Thyroid gland (tissue), 4 donors: Measurements from ENCODE around the gene SCD5. TPM values are rescaled to one million over a fixed set of nuclear protein-coding genes. Genes with fewer than 3 reads are reported as not detected.

Experiments used
- DNase-seq, 2 donors: peaks; one replicate each; pipeline ENCODE4 v3.0.0-alpha.2; 2019
- H3K27ac ChIP-seq, 3 donors: fragments of 200-600 bp; sonication (generic); 1 replicate in 2 of 3; 2 replicates in 1 of 3; pipeline ENCODE4 v1.5.1; 2016 to 2019; ENCODE audit warnings: mild to moderate bottlenecking in 1 of 3, moderate library complexity in 1 of 3
- H3K27me3 ChIP-seq: fragments of 200-600 bp; sonication (generic); one replicate; pipeline ENCODE4 v1.5.1; 2019
- H3K36me3 ChIP-seq, 2 donors: fragments of 200-600 bp; sonication (generic); one replicate each; pipeline ENCODE4 v1.5.1; 2016 to 2019
- H3K4me1 ChIP-seq, 2 donors: fragments of 200-600 bp; sonication (generic); one replicate each; pipeline ENCODE4 v1.5.1; 2017 to 2019
- H3K4me3 ChIP-seq, 3 donors: fragments of 200-600 bp; sonication (generic); replicated peaks in 1 of 3; 1 replicate in 2 of 3; 2 replicates in 1 of 3; pipeline ENCODE4 v1.5.1; 2016; ENCODE audit warnings: mild to moderate bottlenecking in 1 of 3
- H3K9me3 ChIP-seq: fragments of 200-600 bp; sonication (generic); one replicate; pipeline ENCODE4 v1.5.1; 2017
- CTCF ChIP-seq, 6 experiments: fragments of 200-600 bp in 3 of 6; fragments of 450-650 bp in 3 of 6; sonication (generic) in 3 of 6; IDR thresholded peaks; one replicate each; pipeline ENCODE4 v1.5.1; 2016 to 2019; ENCODE audit warnings: antibody characterized with exemption in 6 of 6, mild to moderate bottlenecking in 2 of 6, inconsistent platforms in 1 of 6, moderate library complexity in 1 of 6
- POLR2A ChIP-seq, 2 donors: fragments of 450-650 bp; IDR thresholded peaks; one replicate each; pipeline ENCODE4 v1.6.1; 2017; ENCODE audit warnings: antibody characterized with exemption in 2 of 2, mild to moderate bottlenecking in 2 of 2, moderate library complexity in 1 of 2
- WGBS, 2 donors: methylation state at CpG; one replicate each; pipeline ENCODE4 v1.1.5; 2017; 5-methylcytosine and 5-hydroxymethylcytosine counted together
- intact Hi-C: fragments of 100-400 bp; cut with DNase I; formaldehyde crosslinking; loops from one replicate; pipeline ENCODE4 v1.15.1; 2023
- total RNA-seq, 4 donors: library from RNA; depleted of rRNA; stranded (reverse); fragments of >200 nt; gene quantifications; one replicate each; pipeline ENCODE4 v1.2.3, GENCODE V29; 2016

Gene SCD5
- total RNA-seq, 4 donors from 2014 or later, result 47.0 to 96.4 (median 54.8) TPM

DNA sequence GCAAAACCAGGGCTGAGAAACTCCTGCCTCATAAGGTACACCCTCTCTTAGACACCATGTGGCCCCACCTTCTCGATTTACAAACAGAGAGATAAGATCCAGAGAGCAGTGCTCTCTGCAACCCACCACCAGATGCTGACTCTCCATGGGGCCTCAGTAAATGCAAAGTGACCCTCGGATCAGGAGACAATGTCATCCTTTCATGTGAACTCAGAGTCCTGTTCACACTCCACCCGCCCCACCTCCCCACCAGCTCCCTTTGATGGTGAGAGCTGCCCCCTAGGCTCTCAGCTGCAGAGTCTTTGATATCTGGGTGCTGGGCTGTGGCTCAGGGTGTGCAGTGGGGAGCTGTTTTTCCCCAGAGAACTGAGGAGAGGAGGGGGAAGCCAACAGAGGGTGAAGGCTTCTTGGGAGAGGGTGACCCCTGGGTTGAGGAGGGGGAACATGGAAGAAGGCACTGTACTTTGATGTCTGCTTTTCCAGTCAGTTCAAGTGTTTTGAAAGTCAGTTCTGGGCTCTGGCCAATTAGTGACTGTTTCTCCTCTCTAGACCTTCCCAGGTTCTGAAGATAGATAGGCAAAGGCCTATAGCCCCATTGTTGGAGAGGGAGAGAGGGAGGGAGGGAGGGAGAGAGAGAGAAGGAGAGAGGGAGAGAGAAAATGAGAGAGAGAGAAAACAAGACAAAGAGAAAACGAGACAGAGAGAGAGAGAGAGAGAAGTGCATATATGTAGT lies 88.2 kb downstream of the SCD5 start:
- intact Hi-C loops, result no loop called here
- TF ChIP-seq CTCF (IDR thresholded peaks at IDR 0.05) (no peak), POLR2A (IDR thresholded peaks at IDR 0.05) (no peak)
- no peaks in the 10 kb centered on the region for H3K27me3 ChIP-seq
- 45 to 60% methylated on average over 4 of the region's 4 CpGs for WGBS, 2 donors
- no peak for DNase-seq
- H3K4me3 ChIP-seq, result no peak overlapping the region
- H3K4me1 ChIP-seq, result peaks cover 26 to 30% of the 10 kb centered on the region in 2 donors
- peak overlapping the region; percentile 26 to 68 (median 47) for H3K27ac ChIP-seq
- H3K36me3 ChIP-seq, result no peaks in the 10 kb centered on the region
- H3K9me3 ChIP-seq, result no peaks in the 10 kb centered on the region

- 90 to 95% methylated on average over 1 of the region's 1 CpG for WGBS, 2 donors
- DNase-seq, result no peak
- Histone ChIP-seq H3K4me3 (no peak overlapping the region), H3K9me3 (no peaks in the 10 kb centered on the region), H3K4me1 (peaks cover 21% of the 10 kb centered on the region in 2 donors), H3K36me3 (no peaks in the 10 kb centered on the region), H3K27me3 (no peaks in the 10 kb centered on the region), H3K27ac (no peak overlapping the region)
- intact Hi-C loops, result no loop called here
- TF ChIP-seq POLR2A (IDR thresholded peaks at IDR 0.05), result no peak
- no peak for TF ChIP-seq CTCF (IDR thresholded peaks at IDR 0.05)
These were observed 89.6 kb downstream of the SCD5 start for GRCh38 chr4:82708982-82709381.

DNA sequence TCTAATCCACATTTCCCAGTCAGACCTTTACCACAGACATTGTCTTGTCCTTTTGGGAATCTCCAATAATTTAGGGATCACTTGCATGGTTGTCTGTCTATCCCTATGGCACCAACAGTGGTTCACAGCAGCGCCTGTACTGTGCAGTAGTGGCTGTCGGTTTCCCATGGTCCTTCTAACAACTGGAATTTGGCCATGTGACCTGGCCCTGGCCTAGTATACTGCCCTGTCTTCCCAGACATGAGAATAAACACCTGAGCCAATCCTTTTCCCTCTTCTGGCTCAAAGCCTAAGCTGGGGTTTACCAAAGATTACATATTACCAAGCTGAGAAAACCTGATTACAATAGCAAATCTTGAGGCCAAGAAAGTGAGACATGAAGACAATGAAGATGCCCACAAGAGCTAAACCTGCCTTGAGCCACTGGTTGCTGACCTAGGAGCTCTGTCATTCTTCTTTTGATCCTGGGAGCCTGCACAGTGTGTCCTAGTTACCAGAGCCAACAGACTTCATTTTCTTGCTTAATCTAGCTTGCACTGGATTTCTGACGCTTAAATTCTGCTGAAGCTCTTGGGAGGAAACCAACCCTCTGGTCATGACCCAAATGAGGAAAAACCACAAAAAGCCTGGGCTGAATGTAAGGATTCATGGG lies 92.1 kb downstream of the SCD5 start:
- no peak for DNase-seq
- TF ChIP-seq POLR2A (IDR thresholded peaks at IDR 0.05), result no peak
- TF ChIP-seq CTCF (IDR thresholded peaks at IDR 0.05), result no peak
- Histone ChIP-seq H3K27ac (peak overlapping the region; percentile 10 to 35 (median 30)), H3K27me3 (no peaks in the 10 kb centered on the region), H3K4me1 (peaks cover 16 to 20% of the 10 kb centered on the region in 2 donors), H3K4me3 (no peak overlapping the region), H3K9me3 (no peaks in the 10 kb centered on the region), H3K36me3 (no peaks in the 10 kb centered on the region)
- WGBS, 2 donors, result 72 to 77% methylated on average over 3 of the region's 3 CpGs
- intact Hi-C loops, result no loop called here

DNA sequence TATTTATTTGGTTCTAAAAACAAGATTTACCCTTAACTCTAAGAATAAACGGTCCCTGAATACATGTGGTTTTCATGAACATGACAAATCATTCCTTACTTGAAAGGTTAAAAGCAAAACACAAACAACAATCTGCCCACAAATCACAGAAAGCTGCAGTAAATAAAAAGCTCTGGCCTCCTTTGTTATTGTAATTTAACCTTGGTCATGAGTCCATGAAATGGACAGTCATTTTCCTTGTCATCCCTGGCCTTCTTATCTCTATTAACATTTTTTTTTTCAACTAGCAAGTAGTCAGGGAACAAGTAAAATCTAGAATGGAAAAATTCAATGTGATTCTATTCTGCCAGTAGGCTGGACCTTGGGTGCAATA lies 92.7 kb downstream of the SCD5 start:
- intact Hi-C loops, result no loop called here
- Histone ChIP-seq H3K36me3 (no peaks in the 10 kb centered on the region), H3K4me3 (no peak overlapping the region), H3K27me3 (no peaks in the 10 kb centered on the region), H3K4me1 (peaks cover 11 to 17% of the 10 kb centered on the region in 2 donors), H3K9me3 (no peaks in the 10 kb centered on the region), H3K27ac (peak overlapping the region; percentile 10 to 35 (median 30))
- no peak for DNase-seq
- TF ChIP-seq CTCF (IDR thresholded peaks at IDR 0.05) (no peak), POLR2A (IDR thresholded peaks at IDR 0.05) (no peak)
- 67 to 75% methylated on average over 1 of the region's 1 CpG for WGBS, 2 donors
